CD4-positive, alpha-beta T cell (primary cell): ENCODE results near the gene RFNG. TPM values are rescaled to one million over a fixed set of nuclear protein-coding genes. Genes with fewer than 3 reads are reported as not detected.

Experiments used
- ATAC-seq: fragments of 200-7000 bp; cut with Tn5 transposase; one replicate; pipeline ENCODE4 v1.10.0; 2022; ENCODE audit warnings: mild to moderate bottlenecking; ENCODE audit not compliant: poor library complexity
- CTCF ChIA-PET: fragments of 350-600 bp; sonication (Branson Sonifier 250); formaldehyde crosslinking; loops from one replicate; lab custom pipeline; 2021; ENCODE audit warnings: antibody characterized with exemption, inconsistent platforms; lab: Charles Lee
- POLR2A ChIA-PET: fragments of 350-600 bp; sonication (Branson Sonifier 250); formaldehyde crosslinking; loops from one replicate; lab custom pipeline; 2021; ENCODE audit warnings: antibody characterized with exemption, inconsistent platforms; lab: Charles Lee
- DNase-seq, 14 experiments: peaks; one replicate each; pipeline ENCODE4 v3.0.0-alpha.2; 2013 to 2020; ENCODE audit warnings: mixed read lengths in 2 of 14
- H3K27ac ChIP-seq, 2 donors: one replicate each; pipeline versions ENCODE4 v1.5.1 to v1.7.0; 2013; ENCODE audit warnings: low read length in 2 of 2, low read depth in 1 of 2, mild to moderate bottlenecking in 1 of 2
- H3K27me3 ChIP-seq, 2 experiments: 1 replicate in 1 of 2; 2 replicates in 1 of 2; pipeline versions ENCODE4 v1.6.1 to v1.7.0; 2013; ENCODE audit warnings: low read length in 2 of 2, control low read depth in 1 of 2, mild to moderate bottlenecking in 1 of 2, moderate library complexity in 1 of 2; ENCODE audit not compliant: insufficient read depth in 2 of 2, control insufficient read depth in 1 of 2
- H3K36me3 ChIP-seq: one replicate; pipeline ENCODE4 v1.6.1; 2013; ENCODE audit warnings: low read length, control low read depth; ENCODE audit not compliant: insufficient read depth
- H3K4me1 ChIP-seq: one replicate; pipeline ENCODE4 v1.6.1; 2013; ENCODE audit warnings: low read length, control low read depth; ENCODE audit not compliant: insufficient read depth
- H3K4me3 ChIP-seq: one replicate; pipeline ENCODE4 v1.5.1; 2013; ENCODE audit warnings: mild to moderate bottlenecking, low read length, moderate library complexity
- H3K9me3 ChIP-seq, 2 experiments: 1 replicate in 1 of 2; 2 replicates in 1 of 2; pipeline versions ENCODE4 v1.6.1 to v1.7.0; 2013; ENCODE audit warnings: low read length in 2 of 2, mild to moderate bottlenecking in 2 of 2, control low read depth in 1 of 2, moderate library complexity in 1 of 2; ENCODE audit not compliant: control insufficient read depth in 1 of 2, insufficient read depth in 1 of 2
- H3K27ac Mint-ChIP-seq: one replicate; pipeline ENCODE4 v1.8.0; 2020; ENCODE audit warnings: mixed read lengths
- H3K27me3 Mint-ChIP-seq: one replicate; pipeline ENCODE4 v1.8.0; 2021; ENCODE audit warnings: mixed read lengths
- H3K36me3 Mint-ChIP-seq: one replicate; pipeline ENCODE4 v1.8.0; 2021; ENCODE audit warnings: low read depth, mixed read lengths
- H3K4me1 Mint-ChIP-seq: one replicate; pipeline ENCODE4 v1.8.0; 2021; ENCODE audit warnings: low read depth, mixed read lengths
- H3K4me3 Mint-ChIP-seq: one replicate; pipeline ENCODE4 v1.8.0; 2020; ENCODE audit warnings: mild to moderate bottlenecking, mixed read lengths
- H3K9me3 Mint-ChIP-seq: one replicate; pipeline ENCODE4 v1.8.0; 2020; ENCODE audit warnings: mixed read lengths
- intact Hi-C, 2 experiments: fragments of 100-400 bp; cut with DNase I in 1 of 2; cut with micrococcal nuclease in 1 of 2; formaldehyde crosslinking; loops; one replicate each; pipeline versions ENCODE4 v1.15.1 to v1.9.0; 2023 to 2025; cut with DNase I, micrococcal nuclease
- total RNA-seq, 174 experiments: library from RNA in 2 of 174; stranded (reverse) in 2 of 174; gene quantifications; one replicate each; pipeline ENCODE4 v1.2.3 and lab custom pipeline; 2021 to 2026
- TF ChIP-seq, protein P1 (sequence below): fragments of 200-600 bp; IDR thresholded peaks from one replicate; pipeline ENCODE4 v1.8.0; 2022; ENCODE audit warnings: antibody characterized with exemption, mild to moderate bottlenecking

RFNG gene
- total RNA-seq, 2 experiments from 2014 or later = 28.1 to 31.2 TPM

DNA sequence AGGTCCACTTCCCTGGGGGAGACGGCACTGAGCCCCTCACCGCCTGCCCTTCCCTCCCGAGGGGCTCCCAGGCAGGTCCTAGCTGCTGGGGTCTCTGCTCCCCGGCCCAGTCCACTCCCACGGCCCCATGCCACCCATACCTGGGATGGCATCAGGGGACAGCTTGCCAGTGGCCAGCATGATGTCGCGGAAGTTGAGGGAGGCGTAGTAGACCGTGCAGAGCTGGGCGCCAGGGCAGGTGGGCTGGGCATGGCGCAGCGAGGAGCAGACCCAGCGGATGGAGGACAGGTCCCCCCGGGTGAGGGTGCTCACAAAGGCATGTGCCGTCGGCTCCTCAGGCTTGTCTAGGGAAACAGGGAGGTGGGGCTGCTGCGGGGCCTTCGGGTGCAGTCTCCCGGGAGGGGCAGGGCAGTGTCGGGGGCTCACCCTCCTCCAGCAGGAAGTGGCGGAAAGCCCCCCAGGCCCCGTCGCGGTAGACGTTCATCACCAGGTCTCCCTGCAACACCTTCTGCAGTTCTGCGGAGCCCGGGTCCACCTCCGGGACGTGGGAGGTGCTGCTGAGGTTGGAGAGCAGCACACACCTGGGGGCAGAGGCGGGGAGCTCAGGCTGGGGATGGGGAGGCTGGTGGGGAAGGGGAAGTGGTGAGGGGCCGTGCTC is 32.9 kb upstream of the RFNG start:
- no peak overlapping the region for H3K4me3 ChIP-seq
- H3K9me3 ChIP-seq = no peaks in the 10 kb centered on the region
- Mint-ChIP-seq H3K27me3 (no peaks in the 10 kb centered on the region), H3K4me3 (no peak overlapping the region), H3K9me3 (no peaks in the 10 kb centered on the region), H3K4me1 (no peaks in the 10 kb centered on the region), H3K36me3 (peaks cover 25% of the 10 kb centered on the region), H3K27ac (no peak overlapping the region)
- ChIA-PET POLR2A (no interaction called here), CTCF (no interaction called here)
- H3K4me1 ChIP-seq = no peaks in the 10 kb centered on the region
- peaks cover 87% of the 10 kb centered on the region for H3K36me3 ChIP-seq
- intact Hi-C loops = no loop called here
- DNase-seq (peak in 1 of 14 experiments; percentile 10), ATAC-seq (no peak)
- TF ChIP-seq, protein P1, sequence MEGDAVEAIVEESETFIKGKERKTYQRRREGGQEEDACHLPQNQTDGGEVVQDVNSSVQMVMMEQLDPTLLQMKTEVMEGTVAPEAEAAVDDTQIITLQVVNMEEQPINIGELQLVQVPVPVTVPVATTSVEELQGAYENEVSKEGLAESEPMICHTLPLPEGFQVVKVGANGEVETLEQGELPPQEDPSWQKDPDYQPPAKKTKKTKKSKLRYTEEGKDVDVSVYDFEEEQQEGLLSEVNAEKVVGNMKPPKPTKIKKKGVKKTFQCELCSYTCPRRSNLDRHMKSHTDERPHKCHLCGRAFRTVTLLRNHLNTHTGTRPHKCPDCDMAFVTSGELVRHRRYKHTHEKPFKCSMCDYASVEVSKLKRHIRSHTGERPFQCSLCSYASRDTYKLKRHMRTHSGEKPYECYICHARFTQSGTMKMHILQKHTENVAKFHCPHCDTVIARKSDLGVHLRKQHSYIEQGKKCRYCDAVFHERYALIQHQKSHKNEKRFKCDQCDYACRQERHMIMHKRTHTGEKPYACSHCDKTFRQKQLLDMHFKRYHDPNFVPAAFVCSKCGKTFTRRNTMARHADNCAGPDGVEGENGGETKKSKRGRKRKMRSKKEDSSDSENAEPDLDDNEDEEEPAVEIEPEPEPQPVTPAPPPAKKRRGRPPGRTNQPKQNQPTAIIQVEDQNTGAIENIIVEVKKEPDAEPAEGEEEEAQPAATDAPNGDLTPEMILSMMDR = no peak
- no peak overlapping the region for H3K27ac ChIP-seq
- no peaks in the 10 kb centered on the region for H3K27me3 ChIP-seq

DNA sequence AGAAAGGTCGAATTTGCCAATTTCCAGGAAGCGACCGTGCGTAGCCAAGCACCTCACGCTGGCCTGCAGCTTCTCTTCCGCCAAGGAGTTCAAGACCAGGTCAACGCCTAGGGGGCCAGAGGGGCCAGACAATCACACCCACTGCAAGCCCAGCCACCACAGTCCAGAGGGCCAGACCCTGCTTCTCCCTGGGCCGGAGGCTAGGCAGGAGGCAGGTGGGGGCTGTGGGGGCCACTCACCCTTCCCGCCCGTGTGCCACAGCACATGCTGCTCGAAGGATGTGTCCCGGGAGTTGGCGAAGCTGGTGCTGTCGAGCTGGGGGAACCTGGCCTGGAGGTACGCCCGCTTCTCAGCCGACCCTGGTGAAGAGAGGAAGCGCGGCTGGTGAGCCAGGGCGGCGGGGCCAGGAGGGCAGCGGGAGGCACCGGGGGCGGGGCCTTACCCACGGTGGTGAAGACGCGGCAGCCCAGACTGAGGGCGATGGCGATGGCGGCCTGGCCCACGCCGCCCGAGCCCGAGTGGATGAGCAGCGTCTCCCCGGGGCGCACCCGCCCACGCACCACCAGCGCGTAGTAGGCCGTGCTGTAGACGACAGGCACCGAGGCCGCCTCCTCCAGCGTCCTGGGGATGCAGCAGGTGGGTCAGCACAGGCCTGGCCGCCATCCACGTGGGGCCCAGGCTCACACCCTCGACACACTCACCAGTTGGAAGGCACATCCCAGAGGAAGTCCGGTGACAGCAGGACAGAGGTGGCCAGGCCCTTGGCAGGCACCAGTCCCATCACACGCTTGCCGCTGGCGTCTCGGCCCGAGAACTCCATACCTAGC is 32.1 kb upstream of the RFNG start:
- H3K4me3 Mint-ChIP-seq = no peak overlapping the region
- no peaks in the 10 kb centered on the region for H3K4me1 Mint-ChIP-seq

DNA sequence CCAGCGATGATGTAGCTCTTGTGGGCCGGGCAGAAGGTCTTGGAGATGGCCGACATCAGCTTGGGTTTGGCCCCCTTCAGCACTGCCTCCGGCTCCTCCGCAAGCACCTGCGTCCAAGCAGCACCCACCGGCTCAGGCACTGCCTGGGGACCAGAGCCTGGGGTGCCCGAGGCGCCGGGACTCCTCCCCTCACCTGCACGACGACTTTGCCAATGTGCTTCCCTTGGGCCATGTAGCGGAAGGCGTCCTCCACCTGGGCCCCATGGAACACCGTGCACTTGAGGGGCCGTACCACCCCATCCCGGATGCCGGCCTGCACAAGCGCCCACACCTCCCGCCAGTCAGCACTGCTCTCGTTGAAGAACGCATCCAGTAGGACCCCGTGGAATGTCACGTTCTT is 31.4 kb upstream of the RFNG start:
- no peaks in the 10 kb centered on the region for H3K27me3 Mint-ChIP-seq
- ChIA-PET CTCF (no interaction called here), POLR2A (no interaction called here)
- no peaks in the 10 kb centered on the region for H3K9me3 ChIP-seq
- peaks cover 77% of the 10 kb centered on the region for H3K36me3 ChIP-seq
- TF ChIP-seq, protein P1 = no peak
- H3K36me3 Mint-ChIP-seq = peaks cover 30% of the 10 kb centered on the region
- no peak overlapping the region for H3K27ac Mint-ChIP-seq
- intact Hi-C loops = no loop called here
- no peaks in the 10 kb centered on the region for H3K4me1 Mint-ChIP-seq
- no peak for ATAC-seq
- no peak overlapping the region for H3K4me3 Mint-ChIP-seq
- H3K27me3 ChIP-seq = no peaks in the 10 kb centered on the region
- no peak for DNase-seq
- peak overlapping the region in 1 of 2 donors; percentile 44 for H3K27ac ChIP-seq
- no peaks in the 10 kb centered on the region for H3K4me1 ChIP-seq
- no peak overlapping the region for H3K4me3 ChIP-seq
- no peaks in the 10 kb centered on the region for H3K9me3 Mint-ChIP-seq

More for the DNA sequence above, 32.1 kb upstream of the RFNG start:
- no peak overlapping the region for H3K27ac Mint-ChIP-seq
- Histone ChIP-seq H3K36me3 (peaks cover 85% of the 10 kb centered on the region), H3K27me3 (no peaks in the 10 kb centered on the region), H3K27ac (no peak overlapping the region), H3K4me3 (no peak overlapping the region), H3K9me3 (no peaks in the 10 kb centered on the region), H3K4me1 (no peaks in the 10 kb centered on the region)
- POLR2A ChIA-PET = no interaction called here
- intact Hi-C loops = no loop called here
- TF ChIP-seq, protein P1 = no peak
- H3K27me3 Mint-ChIP-seq = no peaks in the 10 kb centered on the region
- no peak for ATAC-seq
- DNase-seq = peak in 1 of 14 experiments; percentile 1
- CTCF ChIA-PET = no interaction called here
- H3K9me3 Mint-ChIP-seq = no peaks in the 10 kb centered on the region
- H3K36me3 Mint-ChIP-seq = peaks cover 30% of the 10 kb centered on the region
